ACC112 (cell line): Measurements from ENCODE around the gene FOS.

Source experiments
- H2AFZ ChIP-seq: fragments of 200-600 bp; sonication (generic); one replicate; pipeline ENCODE4 v1.6.0; 2017; ENCODE audit warnings: antibody characterized with exemption, low read length; ENCODE audit not compliant: unreplicated experiment
- H3K27ac ChIP-seq: fragments of 200-600 bp; sonication (generic); 2 replicates; pipeline ENCODE4 v1.5.1; 2014; ENCODE audit warnings: low read depth, mild to moderate bottlenecking, antibody characterized with exemption, low read length, moderate library complexity
- H3K27me3 ChIP-seq: fragments of 200-600 bp; sonication (generic); 2 replicates; pipeline ENCODE4 v1.6.1; 2014; ENCODE audit warnings: mild to moderate bottlenecking, antibody characterized with exemption, low read length, moderate library complexity, mixed read lengths; ENCODE audit not compliant: insufficient read depth
- H3K36me3 ChIP-seq: fragments of 200-600 bp; sonication (generic); 2 replicates; pipeline ENCODE4 v1.6.1; 2016; ENCODE audit warnings: mild to moderate bottlenecking, antibody characterized with exemption, low read length, moderate library complexity, mixed read lengths; ENCODE audit not compliant: insufficient read depth
- H3K4me1 ChIP-seq: fragments of 200-600 bp; sonication (generic); one replicate; pipeline ENCODE4 v1.6.1; 2016; ENCODE audit warnings: low read length, mixed read lengths; ENCODE audit not compliant: insufficient read depth, unreplicated experiment, control insufficient read depth
- H3K4me3 ChIP-seq: fragments of 200-600 bp; sonication (generic); 2 replicates; pipeline ENCODE4 v1.5.1; 2014; ENCODE audit warnings: mild to moderate bottlenecking, low read depth, low read length
- H3K79me2 ChIP-seq: fragments of 200-600 bp; sonication (generic); one replicate; pipeline ENCODE4 v1.6.0; 2016; ENCODE audit warnings: low read length; ENCODE audit not compliant: control insufficient read depth, unreplicated experiment, insufficient read depth

The FOS gene

GRCh38 chr14:75252254-75252837 is 26.3 kb upstream of the FOS start:
- peaks cover 14% of the 10 kb centered on the region for H3K4me1 ChIP-seq
- H3K27ac ChIP-seq = no peak overlapping the region
- no peaks in the 10 kb centered on the region for H3K27me3 ChIP-seq
- no peak overlapping the region for H2AFZ ChIP-seq
- H3K79me2 ChIP-seq = no peaks in the 10 kb centered on the region
- H3K36me3 ChIP-seq = no peaks in the 10 kb centered on the region
- no peak overlapping the region for H3K4me3 ChIP-seq

GRCh38 chr14:75254381-75254822 is 24.2 kb upstream of the FOS start:
- H3K27ac ChIP-seq = no peak overlapping the region

GRCh38 chr14:75254901-75255584 is 23.6 kb upstream of the FOS start:
- no peaks in the 10 kb centered on the region for H3K36me3 ChIP-seq
- no peak overlapping the region for H3K4me3 ChIP-seq
- no peaks in the 10 kb centered on the region for H3K27me3 ChIP-seq
- H3K27ac ChIP-seq = no peak overlapping the region
- H2AFZ ChIP-seq = no peak overlapping the region
- H3K79me2 ChIP-seq = no peaks in the 10 kb centered on the region
- peaks cover 33% of the 10 kb centered on the region for H3K4me1 ChIP-seq

More at GRCh38 chr14:75254381-75254822, 24.2 kb upstream of the FOS start:
- Histone ChIP-seq H3K36me3 (no peaks in the 10 kb centered on the region), H2AFZ (no peak overlapping the region), H3K4me1 (peaks cover 26% of the 10 kb centered on the region), H3K27me3 (no peaks in the 10 kb centered on the region), H3K79me2 (no peaks in the 10 kb centered on the region), H3K4me3 (no peak overlapping the region)

- peak overlapping the region; percentile 95 for H3K27ac ChIP-seq
- peak overlapping the region; percentile 65 for H3K4me3 ChIP-seq
- H2AFZ ChIP-seq = no peak overlapping the region
These were observed 20.4 kb upstream of the FOS start for GRCh38 chr14:75258079-75258802.

GRCh38 chr14:75258803-75259509 is 19.7 kb upstream of the FOS start:
- H3K4me1 ChIP-seq = peaks cover 37% of the 10 kb centered on the region
- peak overlapping the region; percentile 95 for H3K27ac ChIP-seq
- H3K36me3 ChIP-seq = no peaks in the 10 kb centered on the region
- peak overlapping the region; percentile 73 for H3K4me3 ChIP-seq
- peak overlapping the region; percentile 51 for H2AFZ ChIP-seq
- H3K79me2 ChIP-seq = no peaks in the 10 kb centered on the region
- H3K27me3 ChIP-seq = no peaks in the 10 kb centered on the region

More at GRCh38 chr14:75258079-75258802, 20.4 kb upstream of the FOS start:
- H3K4me1 ChIP-seq = peaks cover 37% of the 10 kb centered on the region
- H3K79me2 ChIP-seq = no peaks in the 10 kb centered on the region
- no peaks in the 10 kb centered on the region for H3K27me3 ChIP-seq
- no peaks in the 10 kb centered on the region for H3K36me3 ChIP-seq

- Histone ChIP-seq H3K27me3 (no peaks in the 10 kb centered on the region), H3K4me1 (peaks cover 35% of the 10 kb centered on the region), H3K79me2 (no peaks in the 10 kb centered on the region), H2AFZ (peak overlapping the region; percentile 51), H3K36me3 (no peaks in the 10 kb centered on the region), H3K27ac (peak overlapping the region; percentile 95), H3K4me3 (peak overlapping the region; percentile 73)
These were observed 19.1 kb upstream of the FOS start for GRCh38 chr14:75259510-75259855.

- Histone ChIP-seq H3K27me3 (no peaks in the 10 kb centered on the region), H2AFZ (peak overlapping the region; percentile 51), H3K36me3 (no peaks in the 10 kb centered on the region), H3K4me1 (peaks cover 29% of the 10 kb centered on the region), H3K27ac (peak overlapping the region; percentile 95), H3K79me2 (no peaks in the 10 kb centered on the region), H3K4me3 (0 out of 2 replicates have a peak overlapping the region, but pooled peaks have one; percentile 73)
These were observed 18.4 kb upstream of the FOS start for GRCh38 chr14:75260025-75260763.

GRCh38 chr14:75261820-75262219 is 16.8 kb upstream of the FOS start:
- Histone ChIP-seq H3K4me1 (peaks cover 29% of the 10 kb centered on the region), H3K4me3 (no peak overlapping the region), H3K36me3 (no peaks in the 10 kb centered on the region)

GRCh38 chr14:75262641-75263040 is 16.0 kb upstream of the FOS start:
- Histone ChIP-seq H3K4me3 (no peak overlapping the region), H2AFZ (no peak overlapping the region), H3K36me3 (no peaks in the 10 kb centered on the region), H3K27me3 (no peaks in the 10 kb centered on the region), H3K79me2 (no peaks in the 10 kb centered on the region), H3K27ac (no peak overlapping the region), H3K4me1 (peaks cover 29% of the 10 kb centered on the region)

More at GRCh38 chr14:75261820-75262219, 16.8 kb upstream of the FOS start:
- no peaks in the 10 kb centered on the region for H3K79me2 ChIP-seq
- no peak overlapping the region for H3K27ac ChIP-seq
- no peak overlapping the region for H2AFZ ChIP-seq
- no peaks in the 10 kb centered on the region for H3K27me3 ChIP-seq

GRCh38 chr14:75264036-75264435 is 14.6 kb upstream of the FOS start:
- Histone ChIP-seq H2AFZ (no peak overlapping the region), H3K4me1 (peaks cover 22% of the 10 kb centered on the region), H3K27ac (no peak overlapping the region), H3K79me2 (no peaks in the 10 kb centered on the region), H3K4me3 (no peak overlapping the region), H3K27me3 (no peaks in the 10 kb centered on the region), H3K36me3 (no peaks in the 10 kb centered on the region)
